Limb (tissue), 2 donors: Measurements from ENCODE around the gene ACAP3.

Source experiments
- DNase-seq, 2 donors: peaks; one replicate each; pipeline ENCODE4 v3.0.0-alpha.2; 2016; ENCODE audit errors: extremely low spot score in 2 of 2

The ACAP3 gene, protein sequence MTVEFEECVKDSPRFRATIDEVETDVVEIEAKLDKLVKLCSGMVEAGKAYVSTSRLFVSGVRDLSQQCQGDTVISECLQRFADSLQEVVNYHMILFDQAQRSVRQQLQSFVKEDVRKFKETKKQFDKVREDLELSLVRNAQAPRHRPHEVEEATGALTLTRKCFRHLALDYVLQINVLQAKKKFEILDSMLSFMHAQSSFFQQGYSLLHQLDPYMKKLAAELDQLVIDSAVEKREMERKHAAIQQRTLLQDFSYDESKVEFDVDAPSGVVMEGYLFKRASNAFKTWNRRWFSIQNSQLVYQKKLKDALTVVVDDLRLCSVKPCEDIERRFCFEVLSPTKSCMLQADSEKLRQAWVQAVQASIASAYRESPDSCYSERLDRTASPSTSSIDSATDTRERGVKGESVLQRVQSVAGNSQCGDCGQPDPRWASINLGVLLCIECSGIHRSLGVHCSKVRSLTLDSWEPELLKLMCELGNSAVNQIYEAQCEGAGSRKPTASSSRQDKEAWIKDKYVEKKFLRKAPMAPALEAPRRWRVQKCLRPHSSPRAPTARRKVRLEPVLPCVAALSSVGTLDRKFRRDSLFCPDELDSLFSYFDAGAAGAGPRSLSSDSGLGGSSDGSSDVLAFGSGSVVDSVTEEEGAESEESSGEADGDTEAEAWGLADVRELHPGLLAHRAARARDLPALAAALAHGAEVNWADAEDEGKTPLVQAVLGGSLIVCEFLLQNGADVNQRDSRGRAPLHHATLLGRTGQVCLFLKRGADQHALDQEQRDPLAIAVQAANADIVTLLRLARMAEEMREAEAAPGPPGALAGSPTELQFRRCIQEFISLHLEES

DNA sequence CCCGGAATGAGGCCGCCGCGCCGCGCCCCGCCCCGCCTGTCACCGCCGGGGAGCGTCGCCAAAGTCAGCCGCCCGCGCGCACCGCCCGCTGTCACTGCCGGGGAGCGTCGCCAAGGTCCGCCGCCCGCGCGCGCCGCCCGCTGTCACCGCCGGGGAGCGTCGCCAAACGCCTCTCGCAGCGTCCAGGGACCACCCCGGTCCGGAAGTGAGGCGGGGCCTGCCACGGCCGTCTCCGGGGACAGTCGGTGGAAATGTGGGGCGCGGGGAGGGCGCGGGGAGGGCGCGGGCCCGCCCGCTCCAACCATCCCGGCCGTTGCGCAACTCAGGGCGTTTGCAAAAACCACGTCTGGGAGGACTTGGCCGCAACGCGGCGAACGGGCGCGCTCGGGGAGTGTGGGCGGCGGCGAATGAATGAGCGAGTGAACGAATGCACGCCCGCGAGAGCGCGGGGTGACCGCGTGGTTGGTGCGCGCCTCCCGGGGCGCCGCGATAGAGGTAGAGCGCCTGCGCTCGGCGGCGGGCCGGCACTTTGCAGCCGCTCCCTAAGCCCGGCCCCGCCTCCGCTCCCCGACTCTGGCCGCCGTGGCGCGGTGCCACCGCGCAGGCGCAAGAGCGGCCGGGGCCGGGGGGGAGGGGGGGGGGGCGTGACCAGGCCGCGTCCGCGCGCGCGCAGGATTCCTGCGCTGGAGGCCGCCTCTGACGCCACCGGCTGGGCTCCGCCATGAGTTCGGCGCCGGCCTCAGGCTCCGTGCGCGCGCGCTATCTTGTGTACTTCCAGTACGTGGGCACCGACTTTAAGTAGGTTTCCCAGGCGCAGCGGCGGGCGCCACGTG is at the start of gene ACAP3, which contains the start of gene PUSL1:
TSS of gene ACAP3 (minus strand) at position 8 of the 833 bp plus-strand sequence. CDS start 115 bp downstream, outside the sequence.
TSS of gene PUSL1 (plus strand) at position 675 of the 833 bp plus-strand sequence. CDS start at position 722, 47 bp downstream.
- DNase-seq: peak; percentile 93 to 95

DNA sequence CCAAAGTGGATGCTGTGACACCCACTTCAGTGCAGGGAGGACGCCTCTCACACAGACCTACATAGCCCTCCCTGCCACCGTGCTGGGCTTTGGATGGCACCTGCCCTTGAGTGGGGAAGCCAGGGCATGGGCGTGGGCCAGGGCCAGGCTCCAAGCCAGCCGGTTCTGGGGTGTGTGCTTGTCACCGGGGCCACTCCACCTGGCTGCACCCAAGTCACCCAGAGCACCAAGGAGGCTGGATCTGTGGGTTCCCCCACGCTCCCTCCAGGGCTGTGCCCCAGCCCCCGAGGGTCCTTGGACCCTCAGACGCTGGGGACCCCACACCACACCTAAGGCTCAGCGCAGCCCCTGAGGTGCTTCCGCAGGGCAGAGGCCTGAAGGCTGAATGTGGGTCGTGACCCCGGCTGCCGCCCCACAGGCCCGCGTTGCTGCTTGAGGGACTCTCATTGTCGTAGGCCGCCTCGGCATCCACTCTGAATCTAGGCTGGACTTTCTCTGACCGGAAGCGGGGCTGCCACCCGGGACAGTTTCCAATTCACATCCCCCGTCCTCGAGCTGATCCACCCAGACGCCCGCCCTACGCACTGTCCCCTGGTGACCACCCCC is 49.2 kb upstream of the ACAP3 start:
- no peak for DNase-seq

GRCh38 chr1:1356166-1356795 is 48.6 kb upstream of the ACAP3 start:
- no peak for DNase-seq

DNA sequence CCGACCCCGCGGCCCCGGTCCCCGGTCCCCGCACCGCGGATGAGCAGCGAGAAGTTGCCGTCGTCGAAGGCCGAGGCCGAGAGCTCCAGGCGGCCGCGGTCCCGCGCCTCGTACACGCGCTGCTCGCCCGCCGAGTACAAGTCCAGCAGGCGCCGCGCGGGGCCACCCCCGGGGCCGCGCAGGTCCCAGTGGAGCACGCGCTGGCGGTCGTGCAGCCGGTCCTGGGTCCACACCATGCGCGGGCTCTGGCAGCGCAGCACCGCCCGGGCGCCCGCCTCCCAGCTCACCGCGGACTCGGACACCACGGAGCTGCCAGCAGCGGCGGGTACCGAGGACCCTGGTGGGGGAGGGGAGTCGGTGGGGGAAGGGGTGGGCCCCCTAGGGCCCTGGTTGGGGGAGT is 47.7 kb upstream of the ACAP3 start:
- no peak for DNase-seq

DNA sequence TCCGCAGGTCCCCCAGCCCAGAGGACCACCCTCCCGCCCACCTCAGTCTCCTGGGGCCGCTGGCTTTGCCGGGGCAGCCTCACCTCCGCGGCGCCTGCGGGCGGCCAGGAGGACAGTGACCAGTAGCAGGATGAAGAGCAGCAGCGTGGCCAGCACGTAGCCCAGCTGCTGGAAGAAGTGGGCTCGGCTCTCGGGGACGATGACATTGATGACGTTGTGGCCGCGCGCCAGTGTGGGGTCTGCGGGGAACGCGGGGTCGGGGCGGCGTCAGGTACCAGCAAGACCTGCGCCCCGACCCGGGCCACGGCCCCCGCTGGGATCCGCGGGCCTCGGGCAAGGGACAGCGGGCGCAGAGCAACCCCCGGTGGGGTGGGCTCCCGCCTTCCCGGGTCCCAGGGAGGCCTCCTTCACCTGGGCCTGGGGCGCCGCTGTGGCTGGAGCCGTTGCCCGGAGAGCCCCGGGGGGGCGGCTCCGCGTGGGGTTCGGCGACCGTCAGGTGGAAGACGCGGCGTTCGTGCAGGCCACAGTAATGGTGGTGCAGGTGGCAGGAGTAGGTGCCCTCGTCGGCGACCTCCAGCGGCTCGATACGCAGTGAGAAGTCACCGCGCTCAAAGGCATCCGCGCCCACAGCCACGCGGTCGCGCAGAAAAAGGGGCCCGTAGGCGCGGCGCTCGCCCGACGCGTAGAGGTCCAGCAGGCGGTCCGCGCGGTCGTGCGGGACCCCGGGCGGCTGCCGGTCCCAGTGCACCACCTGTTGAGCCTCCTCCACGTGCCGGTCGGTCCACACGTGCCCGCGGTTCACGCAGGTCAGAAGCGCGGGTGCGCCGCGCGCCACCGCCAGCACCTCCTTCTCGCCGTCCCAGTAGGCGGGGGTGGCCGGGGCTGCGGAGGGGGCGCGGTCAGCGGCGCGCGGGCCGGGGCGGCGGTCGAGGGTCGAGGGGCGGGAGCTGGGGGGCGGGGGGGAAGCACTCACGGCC is 46.8 kb upstream of the ACAP3 start:
- DNase-seq: no peak

DNA sequence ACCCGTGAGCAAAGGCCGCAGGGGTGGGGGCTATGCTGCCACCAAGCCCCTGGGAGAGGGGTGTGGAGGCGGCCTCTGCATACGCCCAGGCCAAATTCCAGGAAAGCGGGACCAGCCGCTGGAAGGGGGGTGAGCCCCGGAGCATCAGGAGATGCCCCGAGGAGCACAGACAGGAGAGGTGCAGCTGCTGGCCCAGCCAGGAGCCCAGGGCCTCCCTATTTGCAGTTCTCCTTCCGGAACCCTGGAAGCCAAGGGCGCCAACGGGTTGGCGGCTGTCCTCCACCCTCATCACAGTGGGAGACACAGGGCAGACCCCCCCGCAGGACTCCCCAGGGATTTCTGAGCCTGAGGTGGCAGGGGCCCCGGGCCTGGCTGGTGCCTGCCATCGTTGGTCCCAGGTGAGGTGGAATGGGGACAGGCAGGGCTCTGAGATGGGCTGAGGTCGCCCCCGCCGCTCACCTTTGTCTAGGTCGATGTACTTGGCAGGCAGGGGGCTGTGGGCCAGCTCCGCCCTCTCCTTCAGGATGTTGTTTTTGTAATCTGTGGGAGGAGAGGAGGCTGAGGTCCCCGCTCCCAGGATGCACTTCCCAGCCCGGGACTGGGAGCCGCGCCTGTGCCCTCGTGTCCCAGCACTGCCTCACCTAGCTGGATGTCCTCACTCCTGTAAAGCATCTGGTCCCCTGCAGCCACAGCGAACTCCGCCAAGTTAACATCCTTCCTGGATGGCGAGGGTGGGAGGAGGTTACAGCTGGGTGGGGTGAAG is 45.8 kb upstream of the ACAP3 start:
- no peak for DNase-seq

DNA sequence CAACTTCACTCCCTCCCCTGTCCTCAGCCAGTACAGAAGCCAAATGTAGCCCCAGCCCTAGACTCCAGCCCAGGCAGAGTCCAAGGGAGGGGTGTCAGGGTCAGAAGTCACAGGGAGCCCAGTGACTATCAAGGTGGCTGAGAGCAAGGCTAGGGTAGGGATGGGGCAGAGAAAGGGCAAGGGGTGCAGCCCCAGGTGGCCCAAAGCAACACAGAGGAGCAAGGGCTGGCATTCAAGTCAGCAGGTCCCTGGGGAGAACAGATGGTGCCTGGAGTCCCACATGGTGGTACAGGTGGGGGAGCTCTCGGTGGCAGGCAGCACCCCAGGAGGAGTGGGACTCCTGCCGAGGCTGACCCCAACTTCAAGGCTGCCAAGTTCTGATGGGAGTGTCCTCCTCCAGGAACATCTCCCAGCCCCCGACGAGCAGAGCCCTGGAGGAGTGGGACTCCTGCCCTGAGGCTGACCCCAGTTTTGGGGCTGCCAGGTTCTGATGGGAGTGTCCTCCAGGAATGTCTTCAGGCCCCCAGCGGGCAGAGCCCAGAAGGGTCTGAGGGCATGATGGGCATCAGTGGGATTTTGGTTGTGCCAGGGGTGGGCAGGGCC is 45.2 kb upstream of the ACAP3 start:
- DNase-seq: no peak

DNA sequence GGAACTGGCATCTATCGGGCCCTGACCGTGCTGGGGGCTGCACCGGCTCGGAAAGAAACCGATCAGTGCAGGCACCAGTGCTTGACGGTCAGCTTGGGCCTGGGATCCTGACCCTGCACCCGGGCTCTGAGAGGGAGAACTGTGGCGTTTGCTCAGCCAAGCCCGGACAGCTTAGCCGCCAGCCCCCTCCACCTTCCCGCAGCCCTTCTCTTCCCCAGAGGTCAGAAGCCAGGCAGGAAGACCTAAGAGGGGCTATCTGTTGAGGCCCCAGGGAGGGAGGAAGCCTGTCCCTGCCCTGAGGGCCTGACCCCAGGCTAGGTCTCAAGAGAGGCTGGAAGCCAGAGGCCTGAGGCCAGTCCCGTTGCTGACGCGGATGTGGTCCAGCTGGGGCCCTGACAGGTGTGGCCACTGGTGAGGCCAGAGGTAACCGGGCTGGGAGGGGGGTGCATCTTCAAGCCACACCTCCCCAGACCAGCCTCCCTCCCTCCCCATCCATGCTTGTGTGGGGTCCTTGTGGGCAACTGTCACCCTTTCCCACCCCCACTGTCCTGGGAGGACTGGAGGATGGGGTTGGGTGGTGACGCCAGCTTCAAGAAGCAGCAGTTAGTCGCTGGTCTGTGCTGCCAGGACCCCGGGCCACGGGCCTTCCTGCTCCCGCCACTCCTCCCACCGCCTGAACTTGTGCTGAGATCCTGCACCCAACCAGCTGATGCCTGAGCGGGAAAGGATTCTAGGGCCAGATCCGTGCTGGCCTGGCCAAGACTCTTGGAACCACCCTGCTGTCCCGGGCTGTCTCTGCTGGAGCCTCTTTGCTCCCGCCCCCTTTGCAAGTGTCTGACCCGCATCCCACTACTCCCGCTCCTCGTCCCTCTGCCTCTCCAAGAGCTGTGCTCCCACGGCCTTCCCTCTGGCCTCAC is 44.0 kb upstream of the ACAP3 start:
- no peak for DNase-seq

DNA sequence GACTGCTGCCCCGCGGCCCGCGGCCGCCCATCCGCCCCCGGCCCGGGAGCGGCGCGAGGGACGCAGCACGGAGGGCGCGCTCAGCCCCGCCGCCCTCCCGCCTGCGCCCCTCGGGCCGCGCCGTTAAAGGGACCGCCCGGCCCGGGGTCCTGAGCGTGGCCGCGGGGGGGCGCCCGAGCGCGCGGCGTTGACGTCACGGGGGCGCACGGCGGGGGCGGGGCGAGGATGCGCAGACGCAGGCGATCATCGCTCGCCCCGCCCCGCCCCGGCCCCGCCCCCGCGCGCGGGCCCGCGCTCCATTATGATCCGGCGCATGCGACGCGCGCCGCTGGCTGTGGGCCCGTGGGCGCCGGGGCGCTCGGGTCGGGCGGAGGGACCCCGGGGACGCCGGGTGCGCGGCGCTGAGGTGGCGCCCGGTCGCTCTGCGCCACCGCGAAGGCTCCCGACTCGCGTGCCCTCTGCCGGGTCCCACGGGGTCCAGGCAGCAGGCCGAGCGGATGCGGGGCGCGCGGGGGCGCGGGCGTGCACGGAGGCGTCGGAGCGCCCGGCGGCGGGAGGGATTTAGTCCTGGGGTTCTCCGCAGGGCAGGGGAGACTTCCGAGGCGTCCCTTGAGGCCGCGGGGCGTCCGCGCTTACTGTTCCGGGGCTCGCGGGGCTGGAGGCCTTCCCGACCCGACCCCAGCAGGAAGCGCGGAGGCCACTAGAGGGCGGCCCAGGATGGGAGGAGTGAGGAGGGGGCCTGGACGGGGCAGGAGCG is 41.7 kb upstream of the ACAP3 start, which contains the start of gene DVL1:
TSS of gene DVL1 (minus strand) at position 163 of the 757 bp plus-strand sequence. CDS start 353 bp downstream, outside the sequence.
- peak; percentile 55 to 86 for DNase-seq

GRCh38 chr1:1348420-1349255 is 40.9 kb upstream of the ACAP3 start:
- DNase-seq: no peak

GRCh38 chr1:1347663-1348419 is 40.1 kb upstream of the ACAP3 start:
- DNase-seq: no peak

- DNase-seq: no peak
These were observed 39.4 kb upstream of the ACAP3 start for GRCh38 chr1:1347026-1347595.

- no peak for DNase-seq
These were observed 38.8 kb upstream of the ACAP3 start for GRCh38 chr1:1346501-1346890.

GRCh38 chr1:1345860-1346500 is 38.2 kb upstream of the ACAP3 start:
- no peak for DNase-seq
